Cardiac fibroblast (primary cell): ENCODE data around the gene MEGF8.

Experiments
- DNase-seq, 2 donors: peaks; one replicate each; pipeline versions ENCODE4 v3.0.0 to v3.0.0-alpha.2; 2010; ENCODE audit warnings: low read depth in 2 of 2
- H3K4me3 ChIP-seq, 2 donors: replicated peaks in 1 of 2; 1 replicate in 1 of 2; 2 replicates in 1 of 2; pipeline ENCODE4 v1.5.1; 2011; ENCODE audit warnings: low read depth in 2 of 2, low read length in 2 of 2, mild to moderate bottlenecking in 2 of 2, moderate library complexity in 1 of 2
- TF ChIP-seq, protein P1 (sequence below): IDR thresholded peaks from one replicate; pipeline ENCODE4 v1.5.1; 2011; ENCODE audit warnings: low read depth, mild to moderate bottlenecking, low read length, inconsistent platforms

MEGF8 gene

DNA sequence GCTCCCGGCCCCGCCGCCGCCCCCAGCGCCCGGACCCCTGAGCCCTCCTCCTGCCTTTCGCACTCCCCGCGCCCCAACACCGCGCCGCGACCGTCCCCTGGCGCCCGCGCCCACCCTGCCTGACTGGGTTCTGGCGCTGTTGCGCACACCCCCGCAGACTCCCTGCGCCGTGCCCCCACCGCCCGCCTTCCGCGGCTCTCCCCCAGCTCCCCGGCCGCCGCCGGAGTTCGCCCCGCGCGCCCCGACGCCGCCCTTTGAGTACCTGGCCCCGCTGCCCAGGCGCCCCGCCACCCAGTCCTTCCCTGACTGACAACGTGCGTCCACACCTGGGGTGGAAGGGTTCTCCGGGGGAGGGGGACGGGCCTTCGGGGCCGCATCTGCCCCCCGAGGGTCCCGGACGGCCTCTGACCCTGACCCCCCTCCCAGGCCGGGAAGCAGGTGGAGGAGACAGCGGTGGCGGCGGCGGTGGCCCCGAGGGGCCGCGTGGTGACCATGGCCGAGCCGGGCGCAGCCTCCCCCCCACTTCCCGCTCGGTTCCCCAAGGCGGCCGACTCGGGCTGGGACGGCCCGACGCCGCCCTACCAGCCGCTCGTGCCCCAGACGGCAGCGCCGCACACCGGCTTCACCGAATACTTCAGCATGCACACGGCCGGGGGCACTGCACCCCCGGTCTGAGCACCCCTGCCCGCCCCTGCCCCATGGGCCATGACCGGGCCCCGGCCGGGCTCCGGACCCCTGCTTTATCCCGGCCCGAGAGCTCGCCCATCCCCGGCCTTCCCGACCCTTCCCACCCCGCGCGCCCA is 1.4 kb upstream of the MEGF8 start:
- TF ChIP-seq, protein P1, sequence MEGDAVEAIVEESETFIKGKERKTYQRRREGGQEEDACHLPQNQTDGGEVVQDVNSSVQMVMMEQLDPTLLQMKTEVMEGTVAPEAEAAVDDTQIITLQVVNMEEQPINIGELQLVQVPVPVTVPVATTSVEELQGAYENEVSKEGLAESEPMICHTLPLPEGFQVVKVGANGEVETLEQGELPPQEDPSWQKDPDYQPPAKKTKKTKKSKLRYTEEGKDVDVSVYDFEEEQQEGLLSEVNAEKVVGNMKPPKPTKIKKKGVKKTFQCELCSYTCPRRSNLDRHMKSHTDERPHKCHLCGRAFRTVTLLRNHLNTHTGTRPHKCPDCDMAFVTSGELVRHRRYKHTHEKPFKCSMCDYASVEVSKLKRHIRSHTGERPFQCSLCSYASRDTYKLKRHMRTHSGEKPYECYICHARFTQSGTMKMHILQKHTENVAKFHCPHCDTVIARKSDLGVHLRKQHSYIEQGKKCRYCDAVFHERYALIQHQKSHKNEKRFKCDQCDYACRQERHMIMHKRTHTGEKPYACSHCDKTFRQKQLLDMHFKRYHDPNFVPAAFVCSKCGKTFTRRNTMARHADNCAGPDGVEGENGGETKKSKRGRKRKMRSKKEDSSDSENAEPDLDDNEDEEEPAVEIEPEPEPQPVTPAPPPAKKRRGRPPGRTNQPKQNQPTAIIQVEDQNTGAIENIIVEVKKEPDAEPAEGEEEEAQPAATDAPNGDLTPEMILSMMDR: no peak
- H3K4me3 ChIP-seq: no peak overlapping the region
- DNase-seq: no peak

GRCh38 chr19:42324655-42325307 is 654 bp upstream of the MEGF8 start:
- H3K4me3 ChIP-seq: peak overlapping the region in 1 of 2 donors; percentile 18
- no peak for DNase-seq
- TF ChIP-seq, protein P1: no peak

- TF ChIP-seq, protein P1: no peak
- no peak for DNase-seq
- H3K4me3 ChIP-seq: peak overlapping the region; percentile 77 to 83
Measured at GRCh38 chr19:42325896-42326771, 699 bp downstream of the MEGF8 start.

DNA sequence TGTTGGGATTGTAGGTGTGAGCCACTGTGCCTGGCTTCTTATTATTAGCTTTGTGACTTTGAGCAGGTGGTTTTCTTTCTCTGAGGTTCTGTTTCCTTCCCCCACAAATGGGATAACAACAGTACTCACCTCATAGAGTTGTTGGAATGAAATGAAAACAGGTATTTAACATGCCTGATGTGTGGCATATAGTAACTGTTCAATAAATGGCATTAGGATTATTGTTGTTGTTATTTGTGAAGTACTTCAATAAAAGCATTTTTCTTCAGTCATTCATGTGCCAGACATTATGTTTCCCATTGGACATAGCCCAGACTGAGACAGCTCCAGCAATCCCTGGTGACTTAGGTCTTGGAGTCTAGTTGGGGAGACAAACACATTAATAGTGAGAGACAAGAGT is 1.5 kb downstream of the MEGF8 start:
- DNase-seq: no peak
- H3K4me3 ChIP-seq: no peak overlapping the region
- TF ChIP-seq, protein P1: no peak

- TF ChIP-seq, protein P1: no peak
- H3K4me3 ChIP-seq: no peak overlapping the region
- no peak for DNase-seq
Measured at GRCh38 chr19:42327381-42327780, 1.9 kb downstream of the MEGF8 start.

GRCh38 chr19:42328106-42328505 is 2.7 kb downstream of the MEGF8 start:
- TF ChIP-seq, protein P1: no peak
- no peak overlapping the region for H3K4me3 ChIP-seq
- no peak for DNase-seq
